ENCODE measurements around the gene PLEKHH3.

GRCh38 chr17:42676424-42677011 is at the start of gene PLEKHH3:
- no peak for TF ChIP-seq CTCF (IDR thresholded peaks at IDR 0.05)
- TF ChIP-seq POLR2AphosphoS5 (IDR thresholded peaks at IDR 0.05): no peak
- TF ChIP-seq EP300 (IDR thresholded peaks at IDR 0.05): no peak

Measured in suprapubic skin (tissue), 4 donors.